Glutamatergic neuron (in vitro differentiated cells): ENCODE data around the gene PNCK. TPM values are rescaled to one million over a fixed set of nuclear protein-coding genes. Genes with fewer than 3 reads are reported as not detected.

Experiments
- DNase-seq: peaks from one replicate; pipeline ENCODE4 v3.0.0; 2022
- H3K27ac Mint-ChIP-seq: one replicate; pipeline ENCODE4 v1.8.0; 2020; ENCODE audit warnings: mild to moderate bottlenecking, mixed read lengths, inconsistent platforms; ENCODE audit not compliant: unreplicated experiment
- H3K27me3 Mint-ChIP-seq: one replicate; pipeline ENCODE4 v1.8.0; 2020; ENCODE audit warnings: mild to moderate bottlenecking, moderate library complexity, mixed read lengths, inconsistent platforms; ENCODE audit not compliant: unreplicated experiment
- H3K36me3 Mint-ChIP-seq: one replicate; pipeline ENCODE4 v1.8.0; 2020; ENCODE audit warnings: mild to moderate bottlenecking, mixed read lengths, inconsistent platforms; ENCODE audit not compliant: unreplicated experiment
- H3K4me1 Mint-ChIP-seq: one replicate; pipeline ENCODE4 v1.8.0; 2020; ENCODE audit warnings: mild to moderate bottlenecking, low read depth, mixed read lengths, inconsistent platforms; ENCODE audit not compliant: unreplicated experiment
- H3K4me3 Mint-ChIP-seq: one replicate; pipeline ENCODE4 v1.8.0; 2020; ENCODE audit warnings: mild to moderate bottlenecking, mixed read lengths, inconsistent platforms; ENCODE audit not compliant: unreplicated experiment
- H3K9me3 Mint-ChIP-seq: one replicate; pipeline ENCODE4 v1.8.0; 2020; ENCODE audit warnings: mild to moderate bottlenecking, moderate library complexity, mixed read lengths, inconsistent platforms; ENCODE audit not compliant: unreplicated experiment
- total RNA-seq: library from RNA; stranded (reverse); fragmentation: NEBNext Ultra II Directional; extraction: Animal tissue kit (Norgen Biotek cat#: 25700); gene quantifications from one replicate; pipeline ENCODE4 v1.2.1, GENCODE V29; 2021; ENCODE audit not compliant: unreplicated experiment
- TF ChIP-seq, protein P1 (sequence below): fragments of 200-600 bp; sonication (generic); IDR thresholded peaks from one replicate; pipeline ENCODE4 v1.5.0; 2021; ENCODE audit not compliant: partially characterized antibody, unreplicated experiment

The PNCK gene
- total RNA-seq, 1 donor from 2014 or later = 4.3 TPM

- DNase-seq = no peak
- no peak overlapping the region for H3K27ac Mint-ChIP-seq
- H3K27me3 Mint-ChIP-seq = no peaks in the 10 kb centered on the region
- TF ChIP-seq, protein P1, sequence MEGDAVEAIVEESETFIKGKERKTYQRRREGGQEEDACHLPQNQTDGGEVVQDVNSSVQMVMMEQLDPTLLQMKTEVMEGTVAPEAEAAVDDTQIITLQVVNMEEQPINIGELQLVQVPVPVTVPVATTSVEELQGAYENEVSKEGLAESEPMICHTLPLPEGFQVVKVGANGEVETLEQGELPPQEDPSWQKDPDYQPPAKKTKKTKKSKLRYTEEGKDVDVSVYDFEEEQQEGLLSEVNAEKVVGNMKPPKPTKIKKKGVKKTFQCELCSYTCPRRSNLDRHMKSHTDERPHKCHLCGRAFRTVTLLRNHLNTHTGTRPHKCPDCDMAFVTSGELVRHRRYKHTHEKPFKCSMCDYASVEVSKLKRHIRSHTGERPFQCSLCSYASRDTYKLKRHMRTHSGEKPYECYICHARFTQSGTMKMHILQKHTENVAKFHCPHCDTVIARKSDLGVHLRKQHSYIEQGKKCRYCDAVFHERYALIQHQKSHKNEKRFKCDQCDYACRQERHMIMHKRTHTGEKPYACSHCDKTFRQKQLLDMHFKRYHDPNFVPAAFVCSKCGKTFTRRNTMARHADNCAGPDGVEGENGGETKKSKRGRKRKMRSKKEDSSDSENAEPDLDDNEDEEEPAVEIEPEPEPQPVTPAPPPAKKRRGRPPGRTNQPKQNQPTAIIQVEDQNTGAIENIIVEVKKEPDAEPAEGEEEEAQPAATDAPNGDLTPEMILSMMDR = no peak
- H3K36me3 Mint-ChIP-seq = no peaks in the 10 kb centered on the region
- H3K9me3 Mint-ChIP-seq = no peaks in the 10 kb centered on the region
- no peaks in the 10 kb centered on the region for H3K4me1 Mint-ChIP-seq
- H3K4me3 Mint-ChIP-seq = no peak overlapping the region
Observed at GRCh38 chrX:153623310-153624029, 50.1 kb downstream of the PNCK start.

- Mint-ChIP-seq H3K4me3 (no peak overlapping the region), H3K4me1 (no peaks in the 10 kb centered on the region), H3K9me3 (no peaks in the 10 kb centered on the region), H3K27me3 (no peaks in the 10 kb centered on the region), H3K36me3 (no peaks in the 10 kb centered on the region), H3K27ac (no peak overlapping the region)
- TF ChIP-seq, protein P1 = no peak
- no peak for DNase-seq
Observed at GRCh38 chrX:153622661-153623309, 50.8 kb downstream of the PNCK start.

- Mint-ChIP-seq H3K9me3 (no peaks in the 10 kb centered on the region), H3K27ac (no peak overlapping the region), H3K4me3 (no peak overlapping the region), H3K36me3 (no peaks in the 10 kb centered on the region), H3K27me3 (no peaks in the 10 kb centered on the region), H3K4me1 (no peaks in the 10 kb centered on the region)
- no peak for DNase-seq
- TF ChIP-seq, protein P1 = no peak
Observed at GRCh38 chrX:153621949-153622598, 51.5 kb downstream of the PNCK start.

DNA sequence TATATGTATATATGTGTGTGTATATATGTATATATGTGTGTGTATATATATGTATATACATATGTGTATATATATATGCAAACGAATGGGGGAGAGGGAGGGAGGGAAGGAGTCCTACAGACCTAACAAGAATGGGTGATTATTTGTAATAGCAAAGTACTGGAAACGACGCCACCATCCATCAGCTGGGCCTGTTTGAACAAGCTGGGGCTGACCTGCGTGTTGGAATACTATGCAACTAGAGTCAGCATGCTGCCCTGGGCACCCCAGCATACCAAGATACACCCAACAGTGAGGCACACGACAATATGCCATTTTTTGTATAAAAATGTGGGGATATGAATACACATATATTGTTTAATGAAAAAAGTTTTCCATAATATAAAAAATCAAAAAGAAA lies 53.0 kb downstream of the PNCK start:
- no peaks in the 10 kb centered on the region for H3K9me3 Mint-ChIP-seq
- H3K4me3 Mint-ChIP-seq = no peak overlapping the region
- TF ChIP-seq, protein P1 = no peak
- DNase-seq = no peak
- H3K27me3 Mint-ChIP-seq = no peaks in the 10 kb centered on the region
- H3K36me3 Mint-ChIP-seq = no peaks in the 10 kb centered on the region
- no peaks in the 10 kb centered on the region for H3K4me1 Mint-ChIP-seq
- no peak overlapping the region for H3K27ac Mint-ChIP-seq

Other genes starting within 250 kb of the PNCK start
- gene TREX2, start 227.8 kb downstream of the PNCK start, total RNA-seq = 0.29 TPM
- 24.6 TPM for gene HAUS7, start 203.2 kb downstream of the PNCK start, total RNA-seq
- 0.56 TPM for gene BGN, start 178.8 kb downstream of the PNCK start, total RNA-seq
- gene ATP2B3, start 156.2 kb downstream of the PNCK start, total RNA-seq = 68.0 TPM
- gene CCNQ, start 74.7 kb downstream of the PNCK start, total RNA-seq = 28.9 TPM
- 0.61 TPM for gene DUSP9, start 26.6 kb downstream of the PNCK start, total RNA-seq
- 108 TPM for gene SLC6A8, start 14.1 kb upstream of the PNCK start, total RNA-seq
- gene BCAP31, start 50.6 kb upstream of the PNCK start, total RNA-seq = 155 TPM
- gene ABCD1, start 51.0 kb upstream of the PNCK start, total RNA-seq = 13.5 TPM
- gene PLXNB3, start 90.4 kb upstream of the PNCK start, total RNA-seq = 5.8 TPM
- gene SRPK3, start 107.2 kb upstream of the PNCK start, total RNA-seq = not detected
- gene IDH3G, start 120.6 kb upstream of the PNCK start, total RNA-seq = 56.7 TPM
- gene SSR4, start 120.9 kb upstream of the PNCK start, total RNA-seq = 277 TPM
- gene PDZD4, start 156.7 kb upstream of the PNCK start, total RNA-seq = 41.8 TPM
- 925 TPM for gene L1CAM, start 212.4 kb upstream of the PNCK start, total RNA-seq
- gene AVPR2, start 230.9 kb upstream of the PNCK start, total RNA-seq = not detected